ENCODE data around the gene BTAF1. TPM values are rescaled to one million over a fixed set of nuclear protein-coding genes. Genes with fewer than 3 reads are reported as not detected.

Gene BTAF1
- total RNA-seq, 1 experiment from 2014 or later = 45.2 TPM

DNA sequence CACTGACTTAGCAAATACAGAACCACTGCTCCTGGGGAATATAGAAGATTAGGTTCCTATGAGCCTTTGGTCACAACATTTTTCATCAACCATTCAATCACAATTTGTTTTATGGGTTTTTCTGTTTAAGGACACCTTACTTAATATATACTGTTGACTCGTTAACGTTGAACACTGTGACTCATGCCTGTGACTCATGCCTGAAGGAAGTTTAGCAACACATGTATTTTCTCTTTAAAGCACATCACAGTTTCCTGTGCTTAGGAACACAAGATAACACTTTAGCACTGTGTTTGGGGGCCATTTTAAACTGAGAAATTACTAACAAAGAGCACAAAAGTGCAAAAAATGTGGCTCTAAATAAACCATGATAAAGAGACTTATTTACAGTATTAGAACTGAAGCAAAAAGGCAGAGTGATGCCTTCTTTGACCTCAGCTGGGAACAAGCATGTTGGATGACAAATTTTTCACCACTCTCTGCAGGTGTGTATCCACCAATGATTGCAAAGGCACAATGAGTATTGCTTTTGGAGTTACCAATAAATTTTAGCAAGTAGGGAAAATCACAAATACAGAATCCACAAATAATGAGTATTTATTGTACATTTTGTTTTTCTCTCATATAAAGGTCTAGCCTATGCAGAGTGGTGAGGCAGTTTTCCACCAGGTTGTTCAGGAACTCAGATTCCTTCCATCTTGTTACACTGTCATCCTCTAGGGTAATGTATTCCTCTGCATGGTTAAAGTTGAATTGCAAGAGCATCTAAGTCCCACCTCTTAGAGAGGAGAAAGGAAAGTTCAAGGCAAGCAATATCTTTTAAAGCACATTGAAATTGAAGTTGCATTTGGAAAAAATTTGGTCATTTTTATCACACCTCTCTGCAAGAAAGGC, 21.5 kb upstream of the BTAF1 start:
- no peak overlapping the region for H2AK5ac ChIP-seq (ENCODE audit: insufficient read length, low read length)
- H2AFZ ChIP-seq (ENCODE audit: low read length) = no peak overlapping the region
- no peaks in the 10 kb centered on the region for H3K79me1 ChIP-seq (ENCODE audit: insufficient read depth, low read depth, low read length, poor library complexity, severe bottlenecking)
- H3K9me3 ChIP-seq (ENCODE audit: control insufficient read depth, low read depth, low read length) = no peaks in the 10 kb centered on the region
- peaks cover 4 to 11% of the 10 kb centered on the region in 2 experiments; a peak in 4 of 5 replicates for H3K9me3 Mint-ChIP-seq
- no peak overlapping the region for H3K23ac ChIP-seq (ENCODE audit: insufficient read length, low read depth, low read length)
- peaks cover 16 to 30% (median 24%) of the 10 kb centered on the region in 3 experiments for H3K36me3 Mint-ChIP-seq (ENCODE audit: insufficient read depth in 1 of 3, low read depth in 3 of 3)
- no peak overlapping the region for H3K18ac ChIP-seq (ENCODE audit: insufficient read length, low read depth, low read length)
- H3T11ph ChIP-seq (ENCODE audit: low read length) = no peak overlapping the region
- no peaks in the 10 kb centered on the region for H3K4me1 ChIP-seq (ENCODE audit: insufficient read depth, low read length)
- H3K4me2 ChIP-seq (ENCODE audit: insufficient read depth, insufficient read length, low read length) = no peak overlapping the region
- no peaks in the 10 kb centered on the region for H3K27me3 ChIP-seq (ENCODE audit: insufficient read depth, low read length)
- H4K20me1 ChIP-seq (ENCODE audit: control insufficient read depth, insufficient read depth, insufficient read length) = no peaks in the 10 kb centered on the region
- H3K79me2 ChIP-seq (ENCODE audit: insufficient read depth, low read length) = no peaks in the 10 kb centered on the region
- H4K8ac ChIP-seq (replicated peaks; ENCODE audit: insufficient read length, low read depth, low read length) = no peak overlapping the region
- no peak overlapping the region for H2BK15ac ChIP-seq (ENCODE audit: low read depth, low read length)
- no peak overlapping the region for H4K91ac ChIP-seq (ENCODE audit: insufficient read length, low read depth, low read length)
- H3K27me3 Mint-ChIP-seq (ENCODE audit: low read depth) = no peaks in the 10 kb centered on the region
- H3K14ac ChIP-seq (ENCODE audit: insufficient read depth, low read length) = no peak overlapping the region
- WGBS (ENCODE audit: extremely low coverage, insufficient read length, low lambda C conversion rate) = no CpG with 5 or more reads among the region's 2 CpGs
- no peak overlapping the region for H2BK5ac ChIP-seq (ENCODE audit: insufficient read length, low read length)
- no peak overlapping the region for H2BK120ac ChIP-seq (ENCODE audit: low read depth, low read length, poor library complexity, severe bottlenecking)
- no peak overlapping the region for H3K9ac ChIP-seq (ENCODE audit: extremely low read depth, insufficient read length, low read length)
- TF ChIP-seq, protein P1, sequence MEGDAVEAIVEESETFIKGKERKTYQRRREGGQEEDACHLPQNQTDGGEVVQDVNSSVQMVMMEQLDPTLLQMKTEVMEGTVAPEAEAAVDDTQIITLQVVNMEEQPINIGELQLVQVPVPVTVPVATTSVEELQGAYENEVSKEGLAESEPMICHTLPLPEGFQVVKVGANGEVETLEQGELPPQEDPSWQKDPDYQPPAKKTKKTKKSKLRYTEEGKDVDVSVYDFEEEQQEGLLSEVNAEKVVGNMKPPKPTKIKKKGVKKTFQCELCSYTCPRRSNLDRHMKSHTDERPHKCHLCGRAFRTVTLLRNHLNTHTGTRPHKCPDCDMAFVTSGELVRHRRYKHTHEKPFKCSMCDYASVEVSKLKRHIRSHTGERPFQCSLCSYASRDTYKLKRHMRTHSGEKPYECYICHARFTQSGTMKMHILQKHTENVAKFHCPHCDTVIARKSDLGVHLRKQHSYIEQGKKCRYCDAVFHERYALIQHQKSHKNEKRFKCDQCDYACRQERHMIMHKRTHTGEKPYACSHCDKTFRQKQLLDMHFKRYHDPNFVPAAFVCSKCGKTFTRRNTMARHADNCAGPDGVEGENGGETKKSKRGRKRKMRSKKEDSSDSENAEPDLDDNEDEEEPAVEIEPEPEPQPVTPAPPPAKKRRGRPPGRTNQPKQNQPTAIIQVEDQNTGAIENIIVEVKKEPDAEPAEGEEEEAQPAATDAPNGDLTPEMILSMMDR (conservative IDR thresholded peaks at IDR 0.05) = no peak
- 0 out of 7 replicates have a peak overlapping the region, but pooled peaks of 1 of the 3 experiments have one; percentile 61 for H3K27ac Mint-ChIP-seq
- no peak overlapping the region for H3K27ac ChIP-seq (ENCODE audit: insufficient read length, low read depth, low read length)
- no peak overlapping the region for H4K5ac ChIP-seq (ENCODE audit: insufficient read length, low read depth, low read length)
- no peak overlapping the region for H3K56ac ChIP-seq (ENCODE audit: insufficient read length, low read depth, low read length)
- peaks cover 3% of the 10 kb centered on the region for H3K23me2 ChIP-seq (ENCODE audit: insufficient read length, low read depth, low read length, poor library complexity, severe bottlenecking)
- peaks cover 39 to 40% of the 10 kb centered on the region in 2 experiments for H3K4me1 Mint-ChIP-seq
- no peak for DNase-seq
- no peak overlapping the region for H3K4ac ChIP-seq (ENCODE audit: low read depth, low read length)
- no peak overlapping the region for H2BK20ac ChIP-seq (ENCODE audit: low read depth, low read length, poor library complexity, severe bottlenecking)
- no peak overlapping the region for H2BK12ac ChIP-seq (ENCODE audit: insufficient read length, low read depth, low read length)
- no peak overlapping the region for H3K4me3 Mint-ChIP-seq
